ENCODE data around the gene ZDHHC16. TPM values are rescaled to one million over a fixed set of nuclear protein-coding genes. Genes with fewer than 3 reads are reported as not detected.
"Not testable (repeated sequence)": the region's sequence is repeated elsewhere in the genome, so short reads cannot be mapped to it uniquely, and the experiment has no call there.

The ZDHHC16 gene
- total RNA-seq, 6 experiments from 2014 or later = 15.8 to 27.0 (median 22.8) TPM

- ATAC-seq (no peak), DNase-seq (no peak)
- Histone ChIP-seq H3K27ac (peak overlapping the region in 1 of 3 donors; percentile 31), H3K4me1 (peaks cover 0 to 10% (median 0%) of the 10 kb centered on the region in 4 donors), H3K27me3 (no peaks in the 10 kb centered on the region), H3K36me3 (no peaks in the 10 kb centered on the region), H3K9me3 (no peaks in the 10 kb centered on the region), H3K4me3 (no peak overlapping the region)
- intact Hi-C loops (cut with DNase I) = no loop called here
- 70% methylated on average over 2 of the region's 2 CpGs for WGBS (ENCODE audit: insufficient coverage, low coverage, low lambda C conversion rate, missing lambda C conversion rate)
- no peak for TF ChIP-seq CTCF (IDR thresholded peaks at IDR 0.05)
- TF ChIP-seq POLR2A (IDR thresholded peaks at IDR 0.05) = no peak
Observed at GRCh38 chr10:97407952-97408248, 38.1 kb upstream of the ZDHHC16 start.

GRCh38 chr10:97408496-97408992, 37.4 kb upstream of the ZDHHC16 start:
- Histone ChIP-seq H3K4me3 (no peak overlapping the region), H3K27ac (peak overlapping the region in 1 of 3 donors; percentile 31), H3K36me3 (no peaks in the 10 kb centered on the region), H3K27me3 (no peaks in the 10 kb centered on the region), H3K4me1 (peaks cover 0 to 10% (median 0%) of the 10 kb centered on the region in 4 donors), H3K9me3 (no peaks in the 10 kb centered on the region)
- peak in 3 of 4 donors; percentile 5 to 25 (median 7) for ATAC-seq
- DNase-seq = no peak
- 49% methylated on average over 5 of the region's 10 CpGs for WGBS (ENCODE audit: insufficient coverage, low coverage, low lambda C conversion rate, missing lambda C conversion rate)
- TF ChIP-seq POLR2A (IDR thresholded peaks at IDR 0.05) (no peak), CTCF (IDR thresholded peaks at IDR 0.05) (no peak)
- intact Hi-C loops (cut with DNase I) = no loop called here

- 61% methylated on average over 2 of the region's 4 CpGs for WGBS (ENCODE audit: insufficient coverage, low coverage, low lambda C conversion rate, missing lambda C conversion rate)
- H3K27ac ChIP-seq = no peak overlapping the region
- peaks cover 0 to 10% (median 0%) of the 10 kb centered on the region in 4 donors for H3K4me1 ChIP-seq
- ATAC-seq = no peak
- TF ChIP-seq CTCF (IDR thresholded peaks at IDR 0.05) = no peak
- no peak for TF ChIP-seq POLR2A (IDR thresholded peaks at IDR 0.05)
- DNase-seq = no peak
- intact Hi-C loops (cut with DNase I) = no loop called here
- no peak overlapping the region for H3K4me3 ChIP-seq
- no peaks in the 10 kb centered on the region for H3K36me3 ChIP-seq
- H3K27me3 ChIP-seq = no peaks in the 10 kb centered on the region
- no peaks in the 10 kb centered on the region for H3K9me3 ChIP-seq
Observed at GRCh38 chr10:97411406-97411805, 34.6 kb upstream of the ZDHHC16 start.

- H3K27ac ChIP-seq = no peak overlapping the region
- WGBS (ENCODE audit: insufficient coverage, low coverage, low lambda C conversion rate, missing lambda C conversion rate) = 73% methylated on average over 9 of the region's 10 CpGs
- DNase-seq (no peak), ATAC-seq (no peak)
- intact Hi-C loops (cut with DNase I) = no loop called here
- no peaks in the 10 kb centered on the region for H3K36me3 ChIP-seq
- no peaks in the 10 kb centered on the region for H3K9me3 ChIP-seq
- H3K4me3 ChIP-seq = no peak overlapping the region
- H3K4me1 ChIP-seq = no peaks in the 10 kb centered on the region
- TF ChIP-seq POLR2A (IDR thresholded peaks at IDR 0.05) (no peak), CTCF (IDR thresholded peaks at IDR 0.05) (no peak)
- no peaks in the 10 kb centered on the region for H3K27me3 ChIP-seq
Observed at GRCh38 chr10:97412891-97413304, 33.1 kb upstream of the ZDHHC16 start.

GRCh38 chr10:97416565-97416964, 29.4 kb upstream of the ZDHHC16 start:
- intact Hi-C loops (cut with DNase I) = no loop called here
- Histone ChIP-seq H3K4me3 (no peak overlapping the region), H3K27me3 (no peaks in the 10 kb centered on the region), H3K36me3 (no peaks in the 10 kb centered on the region), H3K4me1 (no peaks in the 10 kb centered on the region), H3K9me3 (no peaks in the 10 kb centered on the region), H3K27ac (no peak overlapping the region)
- DNase-seq (no peak), ATAC-seq (no peak)
- 61% methylated on average over 6 of the region's 6 CpGs for WGBS (ENCODE audit: insufficient coverage, low coverage, low lambda C conversion rate, missing lambda C conversion rate)
- TF ChIP-seq CTCF (IDR thresholded peaks at IDR 0.05) = no peak
- no peak for TF ChIP-seq POLR2A (IDR thresholded peaks at IDR 0.05)

GRCh38 chr10:97423757-97424098, 22.2 kb upstream of the ZDHHC16 start:
- H3K27ac ChIP-seq, DNase-seq: not testable (repeated sequence)

More at GRCh38 chr10:97423757-97424098, 22.2 kb upstream of the ZDHHC16 start:
- H3K9me3 ChIP-seq; H3K36me3 ChIP-seq; ATAC-seq; H3K4me3 ChIP-seq; H3K27me3 ChIP-seq; intact Hi-C loops (cut with DNase I): not testable (repeated sequence)
- peaks cover 0 to 23% (median 8%) of the 10 kb centered on the region in 4 donors for H3K4me1 ChIP-seq
- 74% methylated on average over 7 of the region's 8 CpGs for WGBS (ENCODE audit: insufficient coverage, low coverage, low lambda C conversion rate, missing lambda C conversion rate)
